ENCODE data around the gene KIRREL3. TPM values are rescaled to one million over a fixed set of nuclear protein-coding genes. Genes with fewer than 3 reads are reported as not detected.
A peak's percentile ranks its signal among the peaks of the same experiment; 100 is the strongest.

Gene KIRREL3
- total RNA-seq, 1 donor from 2014 or later = not detected

DNA sequence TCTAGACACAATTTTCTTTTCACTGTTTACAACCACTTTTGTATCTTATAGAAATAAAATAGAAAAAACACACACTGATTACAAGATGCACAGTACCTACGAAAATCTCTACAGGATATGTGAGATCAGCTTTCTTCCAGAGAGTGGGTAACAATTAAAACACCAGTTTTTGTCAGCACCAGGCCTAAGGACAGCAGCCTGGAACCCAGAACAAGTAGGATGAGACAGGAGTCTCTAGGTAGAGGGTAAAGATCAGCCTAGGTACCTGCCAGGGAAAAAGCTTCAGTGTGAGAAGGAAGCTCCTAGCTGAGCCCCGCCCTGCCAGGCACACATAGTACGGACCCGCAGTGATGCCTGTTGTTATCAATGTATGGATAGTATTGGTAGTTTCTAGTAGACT lies 61.9 kb downstream of the KIRREL3 start:
- Mint-ChIP-seq H3K27ac (no peak overlapping the region), H3K27me3 (ENCODE audit: low read depth) (no peaks in the 10 kb centered on the region), H3K4me1 (ENCODE audit: low read depth) (no peaks in the 10 kb centered on the region), H3K9me3 (no peaks in the 10 kb centered on the region), H3K36me3 (ENCODE audit: low read depth) (no peaks in the 10 kb centered on the region), H3K4me3 (ENCODE audit: low read depth) (no peak overlapping the region)
- intact Hi-C loops (cut with micrococcal nuclease) = no loop called here
- no peak for DNase-seq (ENCODE audit: low spot score)

DNA sequence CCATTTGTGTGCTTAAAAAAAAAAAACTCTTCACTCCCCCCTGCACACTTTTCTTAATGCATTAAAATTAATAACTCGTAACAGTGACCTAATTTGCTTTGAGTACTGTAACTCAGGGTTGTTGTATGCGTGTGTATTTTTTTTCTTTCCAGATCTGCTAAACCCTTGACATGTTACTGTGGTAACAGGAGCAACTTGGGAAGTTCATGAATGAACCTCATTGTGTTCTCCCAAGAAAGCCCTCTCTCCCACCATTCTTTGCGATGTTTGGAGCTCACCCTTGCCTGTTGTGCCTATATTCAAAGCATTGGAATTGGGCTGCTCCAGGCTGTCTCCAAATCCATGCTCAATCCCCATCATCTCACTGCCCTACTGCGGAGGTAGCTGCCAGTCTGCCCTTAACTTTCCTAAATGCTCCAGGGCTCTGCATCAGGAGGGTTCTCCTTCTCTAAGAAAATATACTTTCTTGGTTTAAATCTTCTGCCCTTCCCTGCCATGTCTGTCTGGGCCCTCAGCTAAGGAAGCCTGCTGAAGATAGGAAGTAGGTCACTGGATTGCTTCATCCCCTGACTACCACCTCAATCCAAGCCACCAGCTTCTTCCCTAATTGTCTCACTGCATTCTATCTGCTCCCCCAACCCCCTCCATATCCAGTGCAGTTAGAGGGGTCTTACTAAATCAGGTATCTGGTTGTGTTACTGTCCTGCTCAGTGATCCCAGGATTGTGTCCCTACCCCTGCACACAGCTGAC lies 70.3 kb downstream of the KIRREL3 start:
- Mint-ChIP-seq H3K4me1 (ENCODE audit: low read depth) (no peaks in the 10 kb centered on the region), H3K36me3 (ENCODE audit: low read depth) (no peaks in the 10 kb centered on the region), H3K27me3 (ENCODE audit: low read depth) (peaks cover 2% of the 10 kb centered on the region), H3K4me3 (ENCODE audit: low read depth) (no peak overlapping the region), H3K27ac (no peak overlapping the region), H3K9me3 (no peaks in the 10 kb centered on the region)
- no peak for DNase-seq (ENCODE audit: low spot score)
- intact Hi-C loops (cut with micrococcal nuclease) = no loop called here

DNA sequence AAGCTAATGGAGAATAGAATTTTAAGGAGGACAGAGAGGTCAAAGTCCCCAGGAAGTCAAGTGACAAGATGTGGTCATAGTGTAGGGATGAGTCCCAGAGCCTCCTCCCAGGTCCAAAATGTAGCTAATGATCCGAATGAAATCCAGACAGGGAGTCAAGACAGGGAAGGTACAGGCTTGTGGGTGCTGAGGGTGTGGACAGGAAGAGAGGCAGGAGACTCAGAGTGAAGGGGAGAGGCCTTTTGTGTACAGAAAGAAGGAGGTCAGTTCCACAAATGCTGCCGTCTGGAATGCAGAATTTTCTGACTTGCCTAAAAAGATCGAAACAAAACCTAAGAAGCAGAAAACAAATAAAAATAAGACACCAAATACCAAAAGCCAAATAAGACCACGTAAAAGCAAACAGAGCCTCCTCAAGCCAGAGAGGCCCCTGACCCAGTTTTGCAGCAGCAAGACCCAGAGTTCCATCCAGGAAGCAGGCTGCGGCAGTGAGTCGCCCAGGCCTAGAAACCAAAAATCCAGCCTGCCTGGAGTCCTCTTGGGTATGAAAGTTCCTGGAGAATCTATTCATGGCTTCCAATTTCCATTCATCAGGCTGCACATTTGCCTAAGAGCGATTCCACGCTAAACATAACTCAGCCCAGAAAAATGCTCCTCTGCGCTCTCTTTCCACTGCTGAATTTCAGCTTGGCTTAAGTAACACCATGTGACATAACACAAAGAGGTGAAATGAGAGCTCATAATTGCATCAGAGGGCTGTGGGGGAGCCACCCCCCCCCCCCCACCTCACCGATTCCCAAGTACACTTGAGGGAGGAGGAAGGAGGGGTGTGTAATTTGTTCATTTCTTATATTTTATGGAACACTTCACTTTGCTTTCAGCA lies 71.2 kb downstream of the KIRREL3 start:
- DNase-seq (ENCODE audit: low spot score) = no peak
- no peaks in the 10 kb centered on the region for H3K36me3 Mint-ChIP-seq (ENCODE audit: low read depth)
- peaks cover 4% of the 10 kb centered on the region for H3K27me3 Mint-ChIP-seq (ENCODE audit: low read depth)
- no peak overlapping the region for H3K27ac Mint-ChIP-seq
- intact Hi-C loops (cut with micrococcal nuclease) = no loop called here
- no peaks in the 10 kb centered on the region for H3K4me1 Mint-ChIP-seq (ENCODE audit: low read depth)
- H3K9me3 Mint-ChIP-seq = no peaks in the 10 kb centered on the region
- no peak overlapping the region for H3K4me3 Mint-ChIP-seq (ENCODE audit: low read depth)

DNA sequence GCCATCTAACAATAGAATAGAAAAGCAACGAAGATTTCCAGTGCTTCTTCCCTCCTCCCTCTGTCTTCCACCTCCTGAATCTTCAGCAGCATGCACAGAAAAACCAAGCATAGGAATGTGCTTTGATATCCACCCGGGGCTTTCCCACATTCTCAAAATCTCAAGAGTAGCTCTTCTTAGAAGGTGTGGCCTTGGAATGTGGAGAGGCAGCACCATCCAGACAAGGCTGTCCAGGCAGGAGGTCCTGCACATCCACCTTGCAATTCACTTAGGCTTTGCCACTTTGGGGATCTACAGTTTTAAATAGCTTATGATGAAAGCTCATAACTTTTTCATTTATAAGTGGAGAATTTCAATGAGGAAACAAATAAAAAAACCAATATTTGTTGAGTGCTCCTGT lies 72.9 kb downstream of the KIRREL3 start:
- intact Hi-C loops (cut with micrococcal nuclease) = no loop called here
- Mint-ChIP-seq H3K9me3 (no peaks in the 10 kb centered on the region), H3K27me3 (ENCODE audit: low read depth) (peaks cover 3% of the 10 kb centered on the region), H3K4me1 (ENCODE audit: low read depth) (no peaks in the 10 kb centered on the region), H3K4me3 (ENCODE audit: low read depth) (no peak overlapping the region), H3K27ac (no peak overlapping the region), H3K36me3 (ENCODE audit: low read depth) (no peaks in the 10 kb centered on the region)
- no peak for DNase-seq (ENCODE audit: low spot score)

DNA sequence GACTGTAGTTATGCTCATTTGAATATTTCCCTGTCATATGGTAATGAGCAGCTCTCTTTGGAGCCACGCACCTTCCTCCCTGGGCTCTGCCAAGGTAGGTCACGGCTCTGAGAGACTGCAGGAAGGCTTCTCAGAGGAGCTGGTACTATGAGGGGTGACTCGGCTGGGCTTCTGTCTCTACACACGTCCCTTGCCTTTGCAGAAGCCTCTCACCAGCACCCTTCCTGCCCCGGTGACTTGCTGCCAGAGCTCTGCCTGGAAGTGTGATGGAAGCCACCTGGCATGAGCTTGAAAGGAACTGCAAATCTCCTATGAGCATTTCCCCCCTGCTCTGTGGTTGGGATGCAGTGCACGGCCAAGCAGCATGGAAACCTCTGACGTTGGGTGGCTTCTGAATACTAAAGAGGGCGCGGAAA lies 74.2 kb downstream of the KIRREL3 start:
- Mint-ChIP-seq H3K27me3 (ENCODE audit: low read depth) (peaks cover 3% of the 10 kb centered on the region), H3K4me3 (ENCODE audit: low read depth) (no peak overlapping the region)

DNA sequence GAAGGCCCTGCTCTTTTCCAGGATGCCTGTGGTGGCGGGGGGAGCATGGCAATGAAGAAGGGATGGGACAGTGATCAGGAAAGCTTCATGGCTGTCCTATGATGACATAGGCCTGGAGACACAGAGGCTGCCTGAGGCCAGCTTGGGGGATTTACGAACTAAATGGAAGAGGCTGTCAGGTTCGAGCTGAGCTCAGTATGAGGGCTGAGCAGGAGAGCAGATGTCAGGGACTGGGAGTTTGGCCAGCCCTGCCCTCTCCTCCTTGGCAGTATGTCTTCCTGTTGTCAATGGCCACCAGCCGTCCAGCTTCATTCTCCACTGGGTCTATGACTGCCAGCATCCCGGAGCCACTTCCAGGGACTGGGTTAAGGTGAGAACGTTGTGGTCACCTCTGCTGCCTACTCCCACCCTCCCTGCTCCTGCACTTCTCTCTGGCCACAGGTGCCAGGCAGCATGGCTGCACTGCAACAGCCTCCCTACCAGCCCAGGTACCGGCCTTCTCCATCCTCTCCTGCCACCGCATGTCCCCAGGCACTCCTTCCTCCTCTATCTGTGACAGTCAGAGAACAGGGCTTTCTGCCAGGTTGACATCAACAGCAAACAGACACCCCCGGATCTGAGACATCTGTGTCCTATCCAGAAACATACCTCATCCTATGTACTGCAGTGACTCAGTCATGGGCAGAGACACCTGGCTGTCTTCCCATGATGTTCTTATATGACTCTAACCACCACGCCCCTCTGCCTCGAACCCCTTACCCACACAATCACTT lies 75.1 kb downstream of the KIRREL3 start:
- no peak for DNase-seq (ENCODE audit: low spot score)
- no peaks in the 10 kb centered on the region for H3K4me1 Mint-ChIP-seq (ENCODE audit: low read depth)
- H3K27me3 Mint-ChIP-seq (ENCODE audit: low read depth) = peaks cover 3% of the 10 kb centered on the region
- H3K9me3 Mint-ChIP-seq = no peaks in the 10 kb centered on the region
- intact Hi-C loops (cut with micrococcal nuclease) = no loop called here
- H3K36me3 Mint-ChIP-seq (ENCODE audit: low read depth) = no peaks in the 10 kb centered on the region
- H3K4me3 Mint-ChIP-seq (ENCODE audit: low read depth) = no peak overlapping the region
- H3K27ac Mint-ChIP-seq = no peak overlapping the region

More for the DNA sequence above, 74.2 kb downstream of the KIRREL3 start:
- no peak for DNase-seq (ENCODE audit: low spot score)
- Mint-ChIP-seq H3K27ac (no peak overlapping the region), H3K9me3 (no peaks in the 10 kb centered on the region), H3K4me1 (ENCODE audit: low read depth) (no peaks in the 10 kb centered on the region), H3K36me3 (ENCODE audit: low read depth) (no peaks in the 10 kb centered on the region)
- intact Hi-C loops (cut with micrococcal nuclease) = no loop called here

DNA sequence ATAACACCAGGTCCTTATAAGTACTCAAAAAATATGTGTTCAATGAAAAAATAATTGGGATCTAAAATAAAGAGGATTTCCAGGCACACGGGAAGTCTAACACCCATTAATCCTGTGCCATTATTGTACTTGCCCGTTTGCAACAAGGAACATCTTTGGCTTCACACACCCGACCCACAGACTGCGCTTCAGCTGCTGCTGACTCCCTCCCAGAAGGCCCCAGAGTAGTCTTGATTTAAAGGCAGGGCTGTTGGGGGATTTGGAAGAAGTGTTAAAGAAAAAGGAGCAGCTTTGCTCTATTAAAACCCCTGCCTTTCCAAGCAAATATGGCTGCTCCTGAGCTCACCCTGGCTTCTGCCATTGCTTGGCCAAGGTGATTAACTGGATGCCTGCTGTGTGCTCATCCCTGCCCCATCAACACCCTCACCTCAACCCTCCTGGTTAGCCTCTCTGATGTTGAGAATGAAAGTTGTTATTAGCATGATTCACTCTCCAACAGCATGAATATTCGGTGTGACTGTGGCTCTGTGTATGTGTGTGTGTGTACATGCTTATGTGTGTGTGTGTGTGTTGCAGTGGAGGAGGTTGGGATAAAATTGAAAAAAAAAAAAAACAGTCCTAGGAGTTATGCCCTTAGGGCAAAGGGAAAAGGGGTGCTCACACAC lies 76.1 kb downstream of the KIRREL3 start:
- H3K27ac Mint-ChIP-seq = no peak overlapping the region
- H3K36me3 Mint-ChIP-seq (ENCODE audit: low read depth) = no peaks in the 10 kb centered on the region
- DNase-seq (ENCODE audit: low spot score) = no peak
- no peaks in the 10 kb centered on the region for H3K4me1 Mint-ChIP-seq (ENCODE audit: low read depth)
- intact Hi-C loops (cut with micrococcal nuclease) = no loop called here
- no peaks in the 10 kb centered on the region for H3K9me3 Mint-ChIP-seq
- no peak overlapping the region for H3K4me3 Mint-ChIP-seq (ENCODE audit: low read depth)
- peaks cover 3% of the 10 kb centered on the region for H3K27me3 Mint-ChIP-seq (ENCODE audit: low read depth)

DNA sequence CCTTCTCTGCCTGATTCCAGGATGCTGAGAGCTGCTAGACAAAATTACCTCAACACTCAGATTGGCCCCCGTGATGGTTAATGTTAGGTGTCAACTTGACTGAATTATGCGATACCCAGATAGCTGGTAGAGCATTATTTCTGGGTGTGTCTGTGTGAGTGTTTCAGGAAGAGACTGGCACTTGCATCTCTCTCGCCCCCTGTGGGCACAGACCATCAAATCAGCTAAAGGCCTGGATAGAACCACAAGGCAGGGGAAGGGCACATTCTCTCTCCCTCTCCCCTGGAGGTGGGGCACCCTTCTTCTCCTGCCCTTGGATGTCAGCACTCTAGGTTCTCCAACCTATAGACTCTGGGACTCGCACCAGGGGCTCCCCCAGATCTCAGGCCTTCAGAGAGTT lies 79.7 kb downstream of the KIRREL3 start:
- no peak for DNase-seq (ENCODE audit: low spot score)
- H3K4me3 Mint-ChIP-seq (ENCODE audit: low read depth) = no peak overlapping the region
- H3K27ac Mint-ChIP-seq = no peak overlapping the region
- no peaks in the 10 kb centered on the region for H3K36me3 Mint-ChIP-seq (ENCODE audit: low read depth)
- H3K4me1 Mint-ChIP-seq (ENCODE audit: low read depth) = peaks cover 8% of the 10 kb centered on the region
- intact Hi-C loops (cut with micrococcal nuclease) = no loop called here
- peaks cover 3% of the 10 kb centered on the region for H3K27me3 Mint-ChIP-seq (ENCODE audit: low read depth)
- peaks cover 5% of the 10 kb centered on the region for H3K9me3 Mint-ChIP-seq

DNA sequence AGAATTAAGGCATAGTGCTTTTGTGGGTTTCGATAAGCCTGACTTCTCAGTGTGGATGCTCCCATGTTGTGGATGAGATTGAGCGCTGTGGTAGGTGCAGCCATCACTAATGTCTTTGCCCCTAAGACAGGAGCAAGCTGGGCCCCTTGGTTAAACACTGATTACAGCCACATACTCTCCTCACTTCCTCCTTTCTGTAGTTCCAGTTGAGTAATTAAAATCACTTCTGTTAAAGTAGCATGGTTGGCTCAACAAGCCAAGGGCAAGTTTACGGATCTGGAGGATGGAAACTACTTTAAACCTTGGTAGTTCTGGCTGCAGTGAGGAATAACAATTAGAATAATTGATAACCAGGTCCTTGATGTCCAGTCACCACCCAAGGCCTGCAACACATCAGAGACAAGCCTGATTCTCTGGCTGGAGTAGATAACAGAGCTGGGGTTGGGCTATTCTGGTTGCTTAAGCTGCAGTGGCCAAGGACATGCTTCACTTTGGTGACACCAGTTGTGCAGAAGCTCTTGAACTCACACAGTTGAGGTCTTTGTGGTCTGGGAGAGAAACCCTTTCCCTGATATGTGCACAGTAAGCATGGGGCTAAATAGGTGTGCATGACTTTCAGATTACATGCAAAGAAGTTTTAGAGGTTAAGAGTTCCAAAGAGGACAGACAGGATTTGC lies 81.3 kb downstream of the KIRREL3 start:
- DNase-seq (ENCODE audit: low spot score) = no peak
- Mint-ChIP-seq H3K36me3 (ENCODE audit: low read depth) (no peaks in the 10 kb centered on the region), H3K27ac (no peak overlapping the region), H3K27me3 (ENCODE audit: low read depth) (no peaks in the 10 kb centered on the region), H3K4me3 (ENCODE audit: low read depth) (no peak overlapping the region), H3K4me1 (ENCODE audit: low read depth) (peaks cover 8% of the 10 kb centered on the region), H3K9me3 (peaks cover 8% of the 10 kb centered on the region)
- intact Hi-C loops (cut with micrococcal nuclease) = loop anchor here (10.0 kb wide), 1 partner anchor 1406 kb away; no protein-coding TSS in a partner anchor

DNA sequence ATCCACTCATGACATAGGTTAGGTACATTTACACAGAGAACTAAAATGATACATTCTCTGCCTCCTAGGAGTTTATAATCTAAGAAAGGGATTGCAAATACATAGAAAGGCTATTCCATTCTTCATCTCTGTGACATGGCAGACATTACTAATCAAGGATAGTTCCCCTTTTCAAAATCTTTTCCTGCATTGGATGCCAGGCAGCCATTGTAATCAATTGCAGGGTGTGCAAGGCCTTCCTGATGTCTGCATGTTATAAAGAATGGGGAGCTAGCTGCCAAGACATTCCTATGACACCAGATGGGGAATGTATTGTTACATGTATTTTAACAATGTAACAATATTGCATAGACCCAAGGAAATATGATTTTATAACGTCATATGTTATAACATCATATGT lies 82.0 kb downstream of the KIRREL3 start:
- H3K4me3 Mint-ChIP-seq (ENCODE audit: low read depth) = no peak overlapping the region
- H3K27ac Mint-ChIP-seq = no peak overlapping the region
- H3K4me1 Mint-ChIP-seq (ENCODE audit: low read depth) = peaks cover 8% of the 10 kb centered on the region
- peaks cover 8% of the 10 kb centered on the region for H3K9me3 Mint-ChIP-seq
- DNase-seq (ENCODE audit: low spot score) = no peak
- H3K36me3 Mint-ChIP-seq (ENCODE audit: low read depth) = no peaks in the 10 kb centered on the region
- H3K27me3 Mint-ChIP-seq (ENCODE audit: low read depth) = no peaks in the 10 kb centered on the region
- intact Hi-C loops (cut with micrococcal nuclease) = loop anchor here (10.0 kb wide), 1 partner anchor 1406 kb away; no protein-coding TSS in a partner anchor

DNA sequence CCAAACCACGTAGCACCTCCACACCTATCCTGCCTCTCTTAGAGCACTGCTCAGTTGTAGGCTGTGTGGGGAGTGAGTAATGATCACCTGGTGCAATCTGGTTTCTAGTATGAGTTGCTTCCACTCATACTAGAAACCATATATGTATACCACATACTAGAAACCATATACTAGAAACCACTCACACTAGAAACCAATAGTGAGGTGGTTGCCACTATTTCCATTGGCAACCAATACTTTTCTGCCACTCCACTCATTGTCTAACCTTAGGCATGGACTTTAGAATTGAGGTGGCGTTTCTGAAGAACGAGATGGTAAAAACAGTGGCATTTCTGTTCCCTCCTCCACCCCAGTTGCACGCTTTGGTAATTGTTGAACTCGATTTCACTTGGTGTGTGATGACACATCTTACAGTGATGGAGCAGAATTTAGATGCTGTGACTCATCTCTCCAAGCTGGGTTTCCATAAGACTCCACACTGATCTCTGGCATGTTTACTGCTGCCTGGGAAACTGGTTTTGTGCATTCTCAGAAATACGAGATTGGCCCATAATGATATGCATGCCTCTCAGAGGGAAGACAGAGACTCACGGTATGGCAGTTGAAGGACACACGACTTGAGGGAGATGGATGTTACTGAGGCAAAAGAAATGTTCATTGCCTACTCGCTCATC lies 82.9 kb downstream of the KIRREL3 start:
- DNase-seq (ENCODE audit: low spot score) = no peak
- H3K27ac Mint-ChIP-seq = peak overlapping the region; percentile 83
- peaks cover 8% of the 10 kb centered on the region for H3K4me1 Mint-ChIP-seq (ENCODE audit: low read depth)
- no peaks in the 10 kb centered on the region for H3K27me3 Mint-ChIP-seq (ENCODE audit: low read depth)
- H3K36me3 Mint-ChIP-seq (ENCODE audit: low read depth) = no peaks in the 10 kb centered on the region
- H3K4me3 Mint-ChIP-seq (ENCODE audit: low read depth) = no peak overlapping the region
- H3K9me3 Mint-ChIP-seq = peaks cover 8% of the 10 kb centered on the region
- intact Hi-C loops (cut with micrococcal nuclease) = loop anchor here (1.0 to 10.0 kb wide), 2 partner anchors 23 to 1407 kb away; no protein-coding TSS in a partner anchor
